ENCODE measurements around the gene TMPRSS2. TPM values are rescaled to one million over a fixed set of nuclear protein-coding genes. Genes with fewer than 3 reads are reported as not detected.

The TMPRSS2 gene
- total RNA-seq, 3 donors from 2014 or later (not counting 1 experiment from before 2014, with no cell fraction given), result not detected

- H3K27me3 Mint-ChIP-seq (ENCODE audit: low read depth in 2 of 2), result peaks cover 4 to 11% of the 10 kb centered on the region in 2 donors
- H3K27ac Mint-ChIP-seq, result no peak overlapping the region
- no peak for TF ChIP-seq CTCF (IDR thresholded peaks at IDR 0.05)
- WGBS (ENCODE audit: insufficient coverage), result 83% methylated on average over 6 of the region's 12 CpGs
- H3K36me3 ChIP-seq (ENCODE audit: control insufficient read depth, insufficient read depth, low read length), result no peaks in the 10 kb centered on the region
- no peak overlapping the region for H3K27ac ChIP-seq (ENCODE audit: low read length)
- peaks cover 9% of the 10 kb centered on the region in 2 donors for H3K4me1 Mint-ChIP-seq
- intact Hi-C loops (cut with micrococcal nuclease), result no loop called here
- H3K27me3 ChIP-seq (ENCODE audit: control insufficient read depth, insufficient read depth, low read length), result no peaks in the 10 kb centered on the region
- peaks cover 1% of the 10 kb centered on the region for H3K4me1 ChIP-seq (ENCODE audit: control insufficient read depth, insufficient read depth, low read length)
- ATAC-seq, result no peak
- H3K4me3 Mint-ChIP-seq, result no peak overlapping the region
- no peaks in the 10 kb centered on the region for H3K36me3 Mint-ChIP-seq
- no peaks in the 10 kb centered on the region for H3K9me3 ChIP-seq (ENCODE audit: control insufficient read depth, insufficient read depth, low read length)
- DNase-seq, result no peak
- H3K4me3 ChIP-seq (ENCODE audit: low read length), result no peak overlapping the region
- no peaks in the 10 kb centered on the region for H3K9me3 Mint-ChIP-seq
Measured at GRCh38 chr21:41483415-41483814, 24.5 kb downstream of the TMPRSS2 start.

GRCh38 chr21:41482980-41483379, 25.0 kb downstream of the TMPRSS2 start:
- Histone ChIP-seq H3K36me3 (ENCODE audit: control insufficient read depth, insufficient read depth, low read length) (no peaks in the 10 kb centered on the region), H3K27me3 (ENCODE audit: control insufficient read depth, insufficient read depth, low read length) (no peaks in the 10 kb centered on the region), H3K4me3 (ENCODE audit: low read length) (no peak overlapping the region), H3K9me3 (ENCODE audit: control insufficient read depth, insufficient read depth, low read length) (no peaks in the 10 kb centered on the region), H3K4me1 (ENCODE audit: control insufficient read depth, insufficient read depth, low read length) (peaks cover 4% of the 10 kb centered on the region), H3K27ac (ENCODE audit: low read length) (no peak overlapping the region)
- intact Hi-C loops (cut with micrococcal nuclease), result no loop called here
- ATAC-seq (no peak), DNase-seq (no peak)
- Mint-ChIP-seq H3K9me3 (no peaks in the 10 kb centered on the region), H3K27me3 (ENCODE audit: low read depth in 2 of 2) (peaks cover 4 to 11% of the 10 kb centered on the region in 2 donors), H3K36me3 (no peaks in the 10 kb centered on the region), H3K27ac (no peak overlapping the region), H3K4me1 (peaks cover 12 to 13% of the 10 kb centered on the region in 2 donors), H3K4me3 (no peak overlapping the region)
- no peak for TF ChIP-seq CTCF (IDR thresholded peaks at IDR 0.05)
- 92% methylated on average over 6 of the region's 6 CpGs for WGBS (ENCODE audit: insufficient coverage)

- no peak for DNase-seq
- TF ChIP-seq CTCF (IDR thresholded peaks at IDR 0.05), result no peak
- Histone ChIP-seq H3K27ac (ENCODE audit: low read length) (no peak overlapping the region), H3K4me1 (ENCODE audit: control insufficient read depth, insufficient read depth, low read length) (peaks cover 4% of the 10 kb centered on the region), H3K36me3 (ENCODE audit: control insufficient read depth, insufficient read depth, low read length) (no peaks in the 10 kb centered on the region), H3K9me3 (ENCODE audit: control insufficient read depth, insufficient read depth, low read length) (no peaks in the 10 kb centered on the region), H3K27me3 (ENCODE audit: control insufficient read depth, insufficient read depth, low read length) (no peaks in the 10 kb centered on the region), H3K4me3 (ENCODE audit: low read length) (no peak overlapping the region)
- H3K4me3 Mint-ChIP-seq, result no peak overlapping the region
- intact Hi-C loops (cut with micrococcal nuclease), result no loop called here
- no peak overlapping the region for H3K27ac Mint-ChIP-seq
- no peak for ATAC-seq
- H3K4me1 Mint-ChIP-seq, result peaks cover 17 to 18% of the 10 kb centered on the region in 2 donors
- no peaks in the 10 kb centered on the region for H3K36me3 Mint-ChIP-seq
- H3K9me3 Mint-ChIP-seq, result no peaks in the 10 kb centered on the region
- 35% methylated on average over 6 of the region's 6 CpGs for WGBS (ENCODE audit: insufficient coverage)
- H3K27me3 Mint-ChIP-seq (ENCODE audit: low read depth in 2 of 2), result peaks cover 4 to 10% of the 10 kb centered on the region in 2 donors
Measured at GRCh38 chr21:41482301-41482700, 25.7 kb downstream of the TMPRSS2 start.

GRCh38 chr21:41481191-41481590, 26.8 kb downstream of the TMPRSS2 start:
- DNase-seq (no peak), ATAC-seq (no peak)
- Histone ChIP-seq H3K9me3 (ENCODE audit: control insufficient read depth, insufficient read depth, low read length) (no peaks in the 10 kb centered on the region), H3K36me3 (ENCODE audit: control insufficient read depth, insufficient read depth, low read length) (no peaks in the 10 kb centered on the region), H3K4me1 (ENCODE audit: control insufficient read depth, insufficient read depth, low read length) (peaks cover 4% of the 10 kb centered on the region), H3K27me3 (ENCODE audit: control insufficient read depth, insufficient read depth, low read length) (no peaks in the 10 kb centered on the region), H3K4me3 (ENCODE audit: low read length) (no peak overlapping the region), H3K27ac (ENCODE audit: low read length) (no peak overlapping the region)
- intact Hi-C loops (cut with micrococcal nuclease), result no loop called here
- no peaks in the 10 kb centered on the region for H3K9me3 Mint-ChIP-seq
- WGBS (ENCODE audit: insufficient coverage), result 93% methylated on average over 7 of the region's 8 CpGs
- no peak overlapping the region for H3K27ac Mint-ChIP-seq
- peaks cover 20% of the 10 kb centered on the region in 2 donors for H3K4me1 Mint-ChIP-seq
- peaks cover 0 to 4% of the 10 kb centered on the region in 2 donors for H3K27me3 Mint-ChIP-seq (ENCODE audit: low read depth in 2 of 2)
- no peak for TF ChIP-seq CTCF (IDR thresholded peaks at IDR 0.05)
- H3K36me3 Mint-ChIP-seq, result no peaks in the 10 kb centered on the region
- no peak overlapping the region for H3K4me3 Mint-ChIP-seq

Data from natural killer cell (primary cell).